K562 (cell line): ENCODE results near the gene LBR. TPM values are rescaled to one million over a fixed set of nuclear protein-coding genes. Genes with fewer than 3 reads are reported as not detected.

Experiments
- ARID2 ChIP-seq: fragments of 450-650 bp; IDR thresholded peaks from 2 replicates; pipeline ENCODE4 v1.6.1; 2017; ENCODE audit warnings: antibody characterized with exemption, mild to moderate bottlenecking
- CBFA2T2 ChIP-seq: fragments of 450-650 bp; conservative IDR thresholded peaks from 2 replicates; pipeline ENCODE4 v1.6.1; 2017; ENCODE audit warnings: mild to moderate bottlenecking
- CGGBP1 ChIP-seq: fragments of 250-450 bp; sonication (Bioruptor Pico); IDR thresholded peaks from 2 replicates; pipeline ENCODE4 v1.9.0; 2021; ENCODE audit warnings: mild to moderate bottlenecking
- CREBBP ChIP-seq: IDR thresholded peaks from one replicate; pipeline ENCODE4 v1.6.1; 2012; ENCODE audit warnings: low read depth, mild to moderate bottlenecking, control low read depth, inconsistent platforms, low read length
- GABPA ChIP-seq: fragments of 200-800 bp; sonication (Bioruptor generic); conservative IDR thresholded peaks from 2 replicates; pipeline ENCODE4 v1.6.1; 2016; ENCODE audit warnings: low read depth, missing genetic modification characterization, missing compliant biosample characterization
- HDGF ChIP-seq: fragments of 450-650 bp; IDR thresholded peaks from 2 replicates; pipeline ENCODE4 v1.6.1; 2016
- HSF4 ChIP-seq: fragments of 250-450 bp; sonication (Bioruptor Pico); IDR thresholded peaks from 2 replicates; pipeline ENCODE4 v2.1.2; 2022; ENCODE audit warnings: mild to moderate bottlenecking, moderate library complexity, borderline replicate concordance
- JUN ChIP-seq, 2 experiments: sonication (generic) in 1 of 2; formaldehyde crosslinking in 1 of 2; IDR thresholded peaks; 2 replicates each; pipeline versions ENCODE4 v1.6.1 to v1.8.0; 2012 to 2022; ENCODE audit warnings: borderline replicate concordance in 2 of 2, mild to moderate bottlenecking in 2 of 2, improper control_type of control experiment in 1 of 2, low read depth in 1 of 2, low read length in 1 of 2, missing genetic modification reagents in 1 of 2
- KLF13 ChIP-seq: fragments of 450-650 bp; IDR thresholded peaks from 2 replicates; pipeline ENCODE4 v1.6.1; 2016; ENCODE audit warnings: missing genetic modification characterization, low read depth, mild to moderate bottlenecking, missing compliant biosample characterization, moderate library complexity, borderline replicate concordance
- MTA1 ChIP-seq: fragments of 450-650 bp; IDR thresholded peaks from 2 replicates; pipeline ENCODE4 v1.6.1; 2017; ENCODE audit warnings: borderline replicate concordance
- MTA2 ChIP-seq: fragments of 450-650 bp; IDR thresholded peaks from 2 replicates; pipeline ENCODE4 v1.6.1; 2016; ENCODE audit warnings: low read depth
- NFIC ChIP-seq: fragments of 450-650 bp; IDR thresholded peaks from 2 replicates; pipeline ENCODE4 v1.6.1; 2017; ENCODE audit warnings: mild to moderate bottlenecking, inconsistent platforms
- PHB2 ChIP-seq: fragments of 450-650 bp; IDR thresholded peaks from 2 replicates; pipeline ENCODE4 v1.6.1; 2017; ENCODE audit warnings: low read depth
- PML ChIP-seq: IDR thresholded peaks from 2 replicates; pipeline ENCODE4 v1.6.1; 2012; ENCODE audit warnings: low read length, inconsistent platforms
- RAD21 ChIP-seq, 2 experiments: fragments of 250-450 bp in 1 of 2; fragments of 450-650 bp in 1 of 2; sonication (Bioruptor Pico) in 1 of 2; formaldehyde crosslinking in 1 of 2; IDR thresholded peaks in 1 of 2; conservative IDR thresholded peaks in 1 of 2; 2 replicates each; pipeline versions ENCODE4 v1.4.0 to v1.8.0; 2020 to 2022; ENCODE audit warnings: mild to moderate bottlenecking in 2 of 2, moderate library complexity in 1 of 2
- RB1 ChIP-seq: fragments of 450-650 bp; IDR thresholded peaks from 2 replicates; pipeline ENCODE4 v1.6.1; 2017; ENCODE audit warnings: low read depth, mild to moderate bottlenecking
- RBBP5 ChIP-seq: fragments of 200-600 bp; sonication (generic); IDR thresholded peaks from 2 replicates; pipeline ENCODE4 v1.6.1; 2012; ENCODE audit warnings: borderline replicate concordance, mild to moderate bottlenecking, low read length, control low read depth, inconsistent platforms; ENCODE audit not compliant: insufficient read depth, poor library complexity, severe bottlenecking
- SRF ChIP-seq, 2 experiments: fragments of 250-450, 450-650 bp in 1 of 2; sonication (Bioruptor Pico) in 1 of 2; sonication (generic) in 1 of 2; formaldehyde crosslinking; IDR thresholded peaks; 2 replicates each; pipeline versions ENCODE4 v1.5.0 to v1.5.1; 2020 to 2022; ENCODE audit warnings: mild to moderate bottlenecking in 1 of 2, missing genetic modification reagents in 1 of 2
- TAF9B ChIP-seq: fragments of 450-650 bp; IDR thresholded peaks from 2 replicates; pipeline ENCODE4 v1.6.1; 2018; ENCODE audit warnings: mild to moderate bottlenecking; ENCODE audit not compliant: partially characterized antibody
- TFAP4 ChIP-seq: sonication (generic); formaldehyde crosslinking; IDR thresholded peaks from 2 replicates; pipeline ENCODE4 v1.8.0; 2022; ENCODE audit warnings: missing genetic modification reagents, mild to moderate bottlenecking, moderate library complexity, borderline replicate concordance
- THRAP3 ChIP-seq: fragments of 450-650 bp; IDR thresholded peaks from 2 replicates; pipeline ENCODE4 v1.6.1; 2016; ENCODE audit warnings: mild to moderate bottlenecking, inconsistent platforms, borderline replicate concordance
- ZBTB1 ChIP-seq: sonication (generic); formaldehyde crosslinking; IDR thresholded peaks from 2 replicates; pipeline ENCODE4 v1.8.1; 2023; ENCODE audit warnings: missing genetic modification reagents, low read depth, mild to moderate bottlenecking, borderline replicate concordance
- ZC3H8 ChIP-seq: fragments of 450-650 bp; IDR thresholded peaks from 2 replicates; pipeline ENCODE4 v1.6.1; 2017
- ZNF436 ChIP-seq: fragments of 250-450, 450-650 bp; sonication (Bioruptor Pico); formaldehyde crosslinking; IDR thresholded peaks from 2 replicates; pipeline ENCODE4 v1.7.0; 2020; ENCODE audit warnings: mild to moderate bottlenecking
- ZSCAN29 ChIP-seq: fragments of 450-650 bp; IDR thresholded peaks from 2 replicates; pipeline ENCODE4 v1.6.1; 2017
- polyA plus RNA-seq, 8 experiments: library from polyadenylated mRNA; depleted of rRNA in 4 of 8; stranded (reverse) in 5 of 8; unstranded in 3 of 8; fragments of >200 nt; fragmentation: Nextera tagmentation in 2 of 8; fragmentation: Illumina TruSeq in 1 of 8; extraction: Ambion mirVana in 2 of 8; extraction: Trizol in 1 of 8; gene quantifications; 2 replicates each; pipeline versions ENCODE4 v1.2.1 to v1.2.3, GENCODE V29; 2011 to 2014; ENCODE audit warnings: inconsistent platforms in 1 of 8, missing spikeins in 1 of 8
- total RNA-seq, 7 experiments: library from RNA; depleted of rRNA in 6 of 7; stranded (reverse); fragments of >200 nt in 6 of 7; fragmentation: Illumina TruSeq in 2 of 7; extraction: Trizol in 2 of 7; gene quantifications; 2 replicates each; pipeline versions ENCODE4 v1.2.1 to v1.2.3, GENCODE V29; 2011 to 2021; ENCODE audit warnings: low replicate concordance in 1 of 7
- TF ChIP-seq, protein P1 (sequence below): fragments of 250-450 bp; sonication (Bioruptor Pico); IDR thresholded peaks from 2 replicates; pipeline ENCODE4 v1.4.0; 2020; ENCODE audit warnings: mild to moderate bottlenecking

LBR gene
- total and polyA plus RNA-seq, 9 of the 15 experiments (the other 6 are each of a cell fraction or from before 2014, with no cell fraction given): 102 to 229 (median 197) TPM

GRCh38 chr1:225474986-225475820 is 47.4 kb upstream of the LBR start (continued):
- TF ChIP-seq, protein P1, sequence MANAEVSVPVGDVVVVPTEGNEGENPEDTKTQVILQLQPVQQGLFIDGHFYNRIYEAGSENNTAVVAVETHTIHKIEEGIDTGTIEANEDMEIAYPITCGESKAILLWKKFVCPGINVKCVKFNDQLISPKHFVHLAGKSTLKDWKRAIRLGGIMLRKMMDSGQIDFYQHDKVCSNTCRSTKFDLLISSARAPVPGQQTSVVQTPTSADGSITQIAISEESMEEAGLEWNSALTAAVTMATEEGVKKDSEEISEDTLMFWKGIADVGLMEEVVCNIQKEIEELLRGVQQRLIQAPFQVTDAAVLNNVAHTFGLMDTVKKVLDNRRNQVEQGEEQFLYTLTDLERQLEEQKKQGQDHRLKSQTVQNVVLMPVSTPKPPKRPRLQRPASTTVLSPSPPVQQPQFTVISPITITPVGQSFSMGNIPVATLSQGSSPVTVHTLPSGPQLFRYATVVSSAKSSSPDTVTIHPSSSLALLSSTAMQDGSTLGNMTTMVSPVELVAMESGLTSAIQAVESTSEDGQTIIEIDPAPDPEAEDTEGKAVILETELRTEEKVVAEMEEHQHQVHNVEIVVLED (CRISPR knock-in tag): peak; percentile 35; the same call in 1 of the 2 replicates
- TF ChIP-seq KLF13 (0 out of 2 replicates have a peak, but pooled peaks have one; percentile 50), ZBTB1 (CRISPR knock-in tag) (no peak), ZSCAN29 (no peak), RB1 (peak; percentile 99), THRAP3 (no peak), TAF9B (no peak), ZC3H8 (no peak), SRF (CRISPR knock-in tag; IDR thresholded peaks at IDR 0.05) (peak in 1 of 2 experiments; percentile 56; a peak in 1 of 4 replicates), PML (no peak), GABPA (tag) (no peak), NFIC (no peak), HDGF (no peak), MTA1 (no peak), HSF4 (CRISPR knock-in tag) (no peak), ARID2 (peak; percentile 100), CGGBP1 (CRISPR knock-in tag) (no peak), ZNF436 (CRISPR knock-in tag) (no peak), CREBBP (no peak), CBFA2T2 (no peak), JUN (IDR thresholded peaks at IDR 0.05; ENCODE audit: borderline replicate concordance, low read depth, low read length) (peak; percentile 55; the same call in 1 of the 2 replicates), JUN (CRISPR knock-in tag; IDR thresholded peaks at IDR 0.05; ENCODE audit: borderline replicate concordance) (no peak), RBBP5 (no peak), TFAP4 (peak; percentile 89), RAD21 (CRISPR knock-in tag; conservative IDR thresholded peaks at IDR 0.05 in 1 of 2, IDR thresholded peaks at IDR 0.05 in 1 of 2) (peak; percentile 100), PHB2 (no peak), MTA2 (no peak)
